Neural cell (in vitro differentiated cells): ENCODE data around the gene FCN1.

Experiments
- MXI1 ChIP-seq: fragments of 450-650 bp; conservative IDR thresholded peaks from 2 replicates; pipeline ENCODE4 v1.6.1; 2014; ENCODE audit warnings: antibody characterized with exemption, mild to moderate bottlenecking; ENCODE audit not compliant: poor library complexity, severe bottlenecking
- TF ChIP-seq, protein P1 (sequence below): fragments of 450-650 bp; IDR thresholded peaks from 2 replicates; pipeline ENCODE4 v1.5.1; 2014; ENCODE audit warnings: antibody characterized with exemption, mild to moderate bottlenecking, moderate library complexity; ENCODE audit not compliant: poor library complexity, severe bottlenecking

DNA sequence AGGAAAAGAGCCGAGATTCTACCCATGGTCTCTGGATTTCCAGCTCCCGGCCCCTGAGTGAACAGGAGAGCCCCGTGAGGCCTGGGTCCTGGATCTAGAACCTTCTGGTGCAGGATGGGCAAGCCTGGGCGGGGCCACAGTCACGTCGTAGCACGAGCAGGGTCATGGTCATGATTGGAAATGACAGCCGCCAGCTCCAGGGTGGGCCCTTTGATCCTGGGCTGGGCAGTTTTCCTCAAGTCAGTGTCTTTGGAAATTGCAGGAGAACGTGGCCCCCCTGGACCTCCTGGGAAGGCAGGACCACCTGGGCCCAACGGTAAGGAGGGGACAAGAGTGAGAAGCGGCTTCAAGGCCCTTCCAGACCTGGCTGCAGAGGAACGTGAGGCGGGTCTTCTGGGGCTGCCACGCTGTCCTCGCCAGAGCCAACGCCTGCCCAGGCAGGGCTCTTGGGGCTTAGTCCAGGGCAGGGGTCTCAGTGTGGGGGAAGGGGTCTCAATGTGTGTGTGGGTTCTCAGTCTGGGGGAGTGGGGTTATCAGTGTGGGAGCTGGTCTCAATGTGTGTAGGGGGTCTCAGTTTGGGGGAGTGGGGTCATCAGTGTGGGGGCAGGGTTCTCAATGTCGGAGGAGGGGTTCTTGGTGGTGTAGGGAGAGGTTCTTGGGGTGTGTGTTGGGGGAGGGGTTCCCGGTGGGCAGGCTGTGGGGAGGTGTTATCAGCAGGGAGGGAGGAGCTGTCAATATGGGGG lies 34.5 kb downstream of the FCN1 start:
- TF ChIP-seq, protein P1, sequence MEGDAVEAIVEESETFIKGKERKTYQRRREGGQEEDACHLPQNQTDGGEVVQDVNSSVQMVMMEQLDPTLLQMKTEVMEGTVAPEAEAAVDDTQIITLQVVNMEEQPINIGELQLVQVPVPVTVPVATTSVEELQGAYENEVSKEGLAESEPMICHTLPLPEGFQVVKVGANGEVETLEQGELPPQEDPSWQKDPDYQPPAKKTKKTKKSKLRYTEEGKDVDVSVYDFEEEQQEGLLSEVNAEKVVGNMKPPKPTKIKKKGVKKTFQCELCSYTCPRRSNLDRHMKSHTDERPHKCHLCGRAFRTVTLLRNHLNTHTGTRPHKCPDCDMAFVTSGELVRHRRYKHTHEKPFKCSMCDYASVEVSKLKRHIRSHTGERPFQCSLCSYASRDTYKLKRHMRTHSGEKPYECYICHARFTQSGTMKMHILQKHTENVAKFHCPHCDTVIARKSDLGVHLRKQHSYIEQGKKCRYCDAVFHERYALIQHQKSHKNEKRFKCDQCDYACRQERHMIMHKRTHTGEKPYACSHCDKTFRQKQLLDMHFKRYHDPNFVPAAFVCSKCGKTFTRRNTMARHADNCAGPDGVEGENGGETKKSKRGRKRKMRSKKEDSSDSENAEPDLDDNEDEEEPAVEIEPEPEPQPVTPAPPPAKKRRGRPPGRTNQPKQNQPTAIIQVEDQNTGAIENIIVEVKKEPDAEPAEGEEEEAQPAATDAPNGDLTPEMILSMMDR, result no peak
- no peak for TF ChIP-seq MXI1
